ENCODE data around the gene ARFGAP2.

Gene ARFGAP2

GRCh38 chr11:47177229-47177845 lies 658 bp upstream of the ARFGAP2 start (continued):
- TF ChIP-seq KLF17 (tag by site-specific recombination; IDR thresholded peaks at IDR 0.05): no peak
- TF ChIP-seq ZNF626 (tag by site-specific recombination; IDR thresholded peaks at IDR 0.05): no peak
- TF ChIP-seq ZNF138 (tag by site-specific recombination; IDR thresholded peaks at IDR 0.05; ENCODE audit: borderline replicate concordance): no peak
- no peak for TF ChIP-seq ZNF292 (tag by site-specific recombination; IDR thresholded peaks at IDR 0.05; ENCODE audit: borderline replicate concordance, low read depth)
- TF ChIP-seq EGR2 (tag by site-specific recombination; IDR thresholded peaks at IDR 0.05; ENCODE audit: low read depth): 0 out of 2 replicates have a peak, but pooled peaks have one; percentile 9
- no peak for TF ChIP-seq ZNF837 (tag by site-specific recombination; IDR thresholded peaks at IDR 0.05)
- no peak for TF ChIP-seq ZNF302 (tag by site-specific recombination; IDR thresholded peaks at IDR 0.05; ENCODE audit: low read depth)
- TF ChIP-seq ZNF585B (tag by site-specific recombination; IDR thresholded peaks at IDR 0.05): no peak
- TF ChIP-seq ZNF654 (tag by site-specific recombination; IDR thresholded peaks at IDR 0.05; ENCODE audit: low read depth): peak; percentile 68
- no peak for TF ChIP-seq ZSCAN30 (tag by site-specific recombination; IDR thresholded peaks at IDR 0.05)
- no peak for TF ChIP-seq ZNF146 (tag by site-specific recombination; IDR thresholded peaks at IDR 0.05)
- no peak for TF ChIP-seq ZNF701 (tag by site-specific recombination; IDR thresholded peaks at IDR 0.05)
- no peak for TF ChIP-seq MYNN (tag by site-specific recombination; IDR thresholded peaks at IDR 0.05; ENCODE audit: borderline replicate concordance)
- no peak for TF ChIP-seq ZNF768 (tag by site-specific recombination; IDR thresholded peaks at IDR 0.05)
- no peak for TF ChIP-seq ZNF148 (tag by site-specific recombination; IDR thresholded peaks at IDR 0.05; ENCODE audit: borderline replicate concordance)
- TF ChIP-seq ZBTB21 (tag by site-specific recombination; IDR thresholded peaks at IDR 0.05): no peak
- TF ChIP-seq ZNF580 (tag by site-specific recombination; IDR thresholded peaks at IDR 0.05): no peak
- no peak for TF ChIP-seq ZNF274 (IDR thresholded peaks at IDR 0.05; ENCODE audit: low read length)
- no peak for TF ChIP-seq ZNF274 (tag by site-specific recombination; IDR thresholded peaks at IDR 0.05; ENCODE audit: borderline replicate concordance)
- no peak for TF ChIP-seq ZNF24 (tag by site-specific recombination; IDR thresholded peaks at IDR 0.05)
- no peak for TF ChIP-seq ZNF544 (tag by site-specific recombination; IDR thresholded peaks at IDR 0.05)
- no peak for TF ChIP-seq ZNF248 (tag by site-specific recombination; IDR thresholded peaks at IDR 0.05)
- no peak for TF ChIP-seq ZNF221 (tag by site-specific recombination; IDR thresholded peaks at IDR 0.05; ENCODE audit: borderline replicate concordance)
- no peak for TF ChIP-seq SP3 (tag by site-specific recombination; IDR thresholded peaks at IDR 0.05)
- TF ChIP-seq ZSCAN4 (tag by site-specific recombination; IDR thresholded peaks at IDR 0.05): peak; percentile 37; the same call in 1 of the 2 replicates
- TF ChIP-seq ZSCAN16 (tag by site-specific recombination; IDR thresholded peaks at IDR 0.05): no peak
- TF ChIP-seq ZBTB26 (tag by site-specific recombination; optimal IDR thresholded peaks at IDR 0.05): peak; percentile 27
- TF ChIP-seq ZNF121 (tag by site-specific recombination; IDR thresholded peaks at IDR 0.05): no peak
- peak; percentile 47; the same call in 1 of the 2 replicates for TF ChIP-seq ZNF449 (tag by site-specific recombination; IDR thresholded peaks at IDR 0.05)
- TF ChIP-seq HOXA7 (CRISPR knock-in tag; IDR thresholded peaks at IDR 0.05; ENCODE audit: borderline replicate concordance): no peak
- no peak for TF ChIP-seq HIC1 (tag by site-specific recombination; IDR thresholded peaks at IDR 0.05)

All from HEK293 (cell line).